GM12872 (cell line): ENCODE results near the gene MAPK8IP3.

Experiments used
- CTCF ChIP-seq: IDR thresholded peaks from 3 replicates; pipeline ENCODE4 v1.5.1; 2011; ENCODE audit warnings: low read depth, mild to moderate bottlenecking, low read length, moderate library complexity; ENCODE audit not compliant: insufficient read depth

The MAPK8IP3 gene

GRCh38 chr16:1746693-1747195 lies 40.7 kb downstream of the MAPK8IP3 start:
- TF ChIP-seq CTCF = no peak

GRCh38 chr16:1747934-1748333 lies 41.9 kb downstream of the MAPK8IP3 start:
- TF ChIP-seq CTCF = no peak

- no peak for TF ChIP-seq CTCF
Measured at GRCh38 chr16:1749152-1750117, 43.4 kb downstream of the MAPK8IP3 start.

- no peak for TF ChIP-seq CTCF
Measured at GRCh38 chr16:1751946-1752345, 46.0 kb downstream of the MAPK8IP3 start.

- TF ChIP-seq CTCF = no peak
Measured at GRCh38 chr16:1752853-1753252, 46.9 kb downstream of the MAPK8IP3 start.

DNA sequence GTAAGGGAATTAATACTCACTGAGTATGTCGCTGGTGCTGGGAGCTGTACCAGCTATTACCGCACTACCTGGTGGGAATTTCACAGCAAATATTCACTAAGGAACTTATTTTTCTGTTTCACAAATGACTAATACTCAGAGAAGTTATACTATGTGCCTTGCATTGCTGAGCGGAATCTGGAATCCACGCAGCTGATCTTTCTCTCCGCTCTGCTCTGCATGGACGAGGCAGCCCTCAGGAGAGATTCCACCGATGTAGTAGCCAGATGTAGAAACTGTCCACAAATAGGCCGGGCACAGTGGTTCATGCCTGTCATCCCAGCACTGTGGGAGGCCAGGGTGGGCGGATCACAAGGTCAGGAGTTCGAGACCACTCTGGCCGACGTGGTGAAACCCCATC lies 48.2 kb downstream of the MAPK8IP3 start:
- TF ChIP-seq CTCF = no peak

GRCh38 chr16:1757714-1758461 lies 51.9 kb downstream of the MAPK8IP3 start:
- TF ChIP-seq CTCF = no peak
